Lower lobe of right lung (tissue), 2 donors: ENCODE results near the gene HIVEP2. TPM values are rescaled to one million over a fixed set of nuclear protein-coding genes. Genes with fewer than 3 reads are reported as not detected.

Experiments
- ATAC-seq, 2 donors: fragments of 200-7000 bp; cut with Tn5 transposase; one replicate each; pipeline ENCODE4 v1.9.1; 2020 to 2022; ENCODE audit warnings: mild to moderate bottlenecking in 2 of 2, moderate library complexity in 2 of 2
- DNase-seq: peaks from one replicate; pipeline ENCODE4 v3.0.0-alpha.2; 2020
- H3K27ac ChIP-seq: fragments of 200-600 bp; one replicate; pipeline ENCODE4 v1.8.0; 2022
- H3K27me3 ChIP-seq: fragments of 200-600 bp; one replicate; pipeline ENCODE4 v1.8.0; 2022; ENCODE audit warnings: low read depth
- H3K36me3 ChIP-seq: fragments of 200-600 bp; one replicate; pipeline ENCODE4 v1.8.0; 2022; ENCODE audit warnings: mild to moderate bottlenecking
- H3K4me1 ChIP-seq: fragments of 200-600 bp; one replicate; pipeline ENCODE4 v1.8.0; 2022
- H3K4me3 ChIP-seq: fragments of 200-600 bp; one replicate; pipeline ENCODE4 v1.8.0; 2022; ENCODE audit warnings: mild to moderate bottlenecking
- H3K9me3 ChIP-seq: fragments of 200-600 bp; one replicate; pipeline ENCODE4 v1.8.0; 2022
- CTCF ChIP-seq: fragments of 200-600 bp; IDR thresholded peaks from one replicate; pipeline ENCODE4 v1.8.0; 2022; ENCODE audit warnings: antibody characterized with exemption, mild to moderate bottlenecking
- intact Hi-C: fragments of 100-400 bp; cut with DNase I; formaldehyde crosslinking; loops from one replicate; pipeline ENCODE4 v1.11.0; 2022
- total RNA-seq: library from RNA; stranded (reverse); fragmentation: NEBNext Ultra II Directional; extraction: Animal tissue kit (Norgen Biotek cat#: 25700); gene quantifications from one replicate; pipeline ENCODE4 v1.2.1, GENCODE V29; 2021
- donor health status: DM: no; HTN: yes; CAD: no; lungs with severe emphysema.

HIVEP2 gene
- total RNA-seq, 1 donor from 2014 or later, result 13.1 TPM

GRCh38 chr6:142855893-142856623, 88.9 kb downstream of the HIVEP2 start:
- Histone ChIP-seq H3K4me1 (peaks cover 16% of the 10 kb centered on the region), H3K4me3 (no peak overlapping the region), H3K27me3 (no peaks in the 10 kb centered on the region), H3K27ac (no peak overlapping the region), H3K36me3 (no peaks in the 10 kb centered on the region), H3K9me3 (no peaks in the 10 kb centered on the region)
- ATAC-seq (no peak), DNase-seq (no peak)
- intact Hi-C loops, result no loop called here
- TF ChIP-seq CTCF, result no peak

GRCh38 chr6:142854589-142855488, 90.1 kb downstream of the HIVEP2 start:
- H3K9me3 ChIP-seq, result no peaks in the 10 kb centered on the region
- peaks cover 16% of the 10 kb centered on the region for H3K4me1 ChIP-seq
- H3K27ac ChIP-seq, result no peak overlapping the region
- ATAC-seq, result no peak
- no peak for DNase-seq
- no peaks in the 10 kb centered on the region for H3K27me3 ChIP-seq
- no peak overlapping the region for H3K4me3 ChIP-seq
- H3K36me3 ChIP-seq, result no peaks in the 10 kb centered on the region
- TF ChIP-seq CTCF, result no peak
- intact Hi-C loops, result no loop called here

- Histone ChIP-seq H3K4me1 (peaks cover 16% of the 10 kb centered on the region), H3K9me3 (no peaks in the 10 kb centered on the region), H3K4me3 (no peak overlapping the region), H3K36me3 (no peaks in the 10 kb centered on the region), H3K27ac (no peak overlapping the region), H3K27me3 (no peaks in the 10 kb centered on the region)
- DNase-seq (no peak), ATAC-seq (peak; percentile 60 to 74)
- no peak for TF ChIP-seq CTCF
- intact Hi-C loops, result no loop called here
Observed at GRCh38 chr6:142853244-142854180, 91.5 kb downstream of the HIVEP2 start.

DNA sequence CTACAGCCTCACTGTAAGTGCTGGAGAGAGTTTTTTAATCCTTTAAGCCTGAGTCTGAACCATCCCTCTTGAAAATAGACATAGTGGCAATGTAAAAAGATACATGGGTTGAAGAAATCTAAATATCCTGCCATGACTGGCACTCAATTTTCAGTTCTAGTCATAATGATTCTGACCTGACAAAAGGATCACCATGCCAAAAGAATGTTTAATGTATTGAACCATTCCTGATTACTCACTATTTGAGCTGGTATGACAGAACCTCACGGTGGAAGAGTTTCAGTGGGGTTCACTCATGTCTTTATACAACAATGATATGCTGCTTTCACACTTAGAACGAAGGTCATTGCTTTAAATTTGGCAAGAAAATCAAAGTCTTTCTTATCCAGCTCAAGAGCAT, 93.4 kb downstream of the HIVEP2 start:
- no peak for ATAC-seq
- Histone ChIP-seq H3K27ac (no peak overlapping the region), H3K9me3 (no peaks in the 10 kb centered on the region), H3K4me3 (no peak overlapping the region), H3K4me1 (peaks cover 26% of the 10 kb centered on the region), H3K36me3 (no peaks in the 10 kb centered on the region), H3K27me3 (no peaks in the 10 kb centered on the region)
- DNase-seq, result no peak
- intact Hi-C loops, result no loop called here
- no peak for TF ChIP-seq CTCF
